GM19035 (cell line): Measurements from ENCODE around the gene PTAR1.

Experiments used
- ATAC-seq: cut with Tn5 transposase; IDR thresholded peaks from one replicate; pipeline ENCODE4 v1.9.1; 2021; ENCODE audit not compliant: unreplicated experiment

PTAR1 gene

GRCh38 chr9:69753830-69754229 lies 6.0 kb downstream of the PTAR1 start:
- ATAC-seq = no peak

GRCh38 chr9:69750085-69750484 lies 9.7 kb downstream of the PTAR1 start:
- ATAC-seq = no peak

- ATAC-seq = no peak
These were observed 11.5 kb downstream of the PTAR1 start for GRCh38 chr9:69748304-69748703.

DNA sequence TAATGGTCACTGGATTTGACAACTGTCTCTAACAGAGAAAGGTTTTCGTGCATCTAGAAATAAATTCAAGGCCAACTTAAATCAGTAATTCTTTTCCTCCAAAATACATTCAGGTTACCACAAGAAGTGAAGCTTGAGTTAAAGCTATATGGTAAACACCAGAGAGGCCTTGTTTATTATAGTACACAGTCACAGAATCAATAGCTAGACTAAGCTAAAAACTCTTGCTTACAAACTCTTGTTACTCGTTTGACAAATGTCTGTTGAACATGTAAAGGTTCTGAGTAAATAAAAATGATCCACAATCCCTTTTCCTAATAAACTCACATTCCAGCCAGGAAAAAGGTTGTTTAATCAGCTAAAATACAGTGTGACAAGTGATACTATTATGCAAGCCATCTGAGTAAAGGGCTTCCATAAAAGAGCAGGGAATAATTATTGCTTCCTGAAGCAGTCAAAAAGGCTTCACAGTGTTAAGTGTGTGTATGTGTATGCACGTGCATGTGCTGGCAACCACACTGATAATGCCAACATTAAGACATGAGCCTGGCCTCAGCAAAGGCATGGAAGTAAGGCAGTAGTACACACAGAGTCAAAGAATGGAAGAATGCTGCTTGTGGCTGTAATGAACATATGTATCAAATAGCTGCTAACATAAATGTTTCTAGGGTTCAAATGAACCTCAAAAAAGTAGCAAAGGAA lies 12.8 kb downstream of the PTAR1 start:
- ATAC-seq = no peak

DNA sequence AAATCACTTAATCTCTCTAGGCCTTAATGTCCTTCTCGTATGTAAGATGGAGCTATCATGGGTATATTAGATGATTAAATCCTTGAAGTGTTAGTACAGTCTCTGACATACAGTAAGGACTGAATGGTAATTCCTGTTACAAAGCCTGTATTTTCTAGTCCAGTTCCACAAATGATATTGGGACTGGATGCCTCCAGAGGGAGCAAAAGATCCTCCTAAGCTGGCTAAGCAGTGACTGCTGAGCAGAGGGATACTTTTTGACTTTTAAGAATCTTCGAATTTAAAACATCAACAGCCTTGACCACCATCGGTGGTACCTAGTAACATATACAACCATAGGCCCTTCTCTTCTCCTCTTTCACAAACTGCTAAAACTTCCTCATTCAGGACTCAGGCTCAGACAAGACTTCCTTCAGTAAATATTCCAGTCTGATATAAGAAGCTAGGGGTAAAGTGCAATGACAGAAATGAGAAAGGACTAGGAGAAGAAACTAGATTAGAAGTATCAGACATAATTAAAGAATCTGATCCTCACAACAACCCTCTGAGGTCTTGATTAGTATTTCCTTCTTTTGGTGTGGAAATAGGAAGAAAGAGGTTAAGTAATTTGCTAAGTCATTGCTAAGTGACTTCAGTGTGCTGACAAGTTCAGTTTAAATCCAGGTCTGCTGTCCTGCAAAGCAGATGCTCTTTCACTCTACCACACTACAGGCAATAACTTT lies 13.9 kb downstream of the PTAR1 start:
- no peak for ATAC-seq

- ATAC-seq = no peak
These were observed 15.0 kb downstream of the PTAR1 start for GRCh38 chr9:69744688-69745380.

GRCh38 chr9:69743930-69744329 lies 15.9 kb downstream of the PTAR1 start:
- ATAC-seq = no peak

DNA sequence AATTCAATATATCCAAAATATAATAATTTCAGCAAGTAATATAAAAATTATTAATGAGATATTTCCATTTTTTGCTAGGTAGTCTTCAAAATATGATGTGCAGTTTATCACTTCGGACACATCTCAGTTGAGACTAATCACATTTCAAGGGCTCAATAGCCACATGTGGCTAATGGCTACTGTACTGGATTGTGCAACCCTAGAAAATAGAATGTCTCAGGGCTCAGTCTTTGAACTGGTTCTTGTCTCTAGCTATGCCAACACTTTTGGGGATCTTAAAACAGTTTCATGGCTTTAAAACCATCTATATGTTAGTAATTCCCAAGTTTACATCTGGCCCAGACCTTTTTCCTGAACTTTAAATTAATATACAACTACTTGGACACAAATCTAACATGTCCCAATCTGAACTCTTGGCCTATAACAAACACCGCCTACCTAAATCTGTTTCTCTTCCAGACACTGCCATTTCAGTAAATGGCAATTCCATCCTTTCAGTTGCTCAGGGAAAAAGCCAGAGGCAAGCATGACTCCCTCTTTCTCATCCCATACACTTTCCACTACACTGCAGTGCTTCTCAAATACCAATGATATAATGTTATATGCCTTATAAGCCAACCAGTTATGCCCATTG lies 18.8 kb downstream of the PTAR1 start:
- no peak for ATAC-seq

GRCh38 chr9:69731348-69731747 lies 28.5 kb downstream of the PTAR1 start:
- no peak for ATAC-seq

DNA sequence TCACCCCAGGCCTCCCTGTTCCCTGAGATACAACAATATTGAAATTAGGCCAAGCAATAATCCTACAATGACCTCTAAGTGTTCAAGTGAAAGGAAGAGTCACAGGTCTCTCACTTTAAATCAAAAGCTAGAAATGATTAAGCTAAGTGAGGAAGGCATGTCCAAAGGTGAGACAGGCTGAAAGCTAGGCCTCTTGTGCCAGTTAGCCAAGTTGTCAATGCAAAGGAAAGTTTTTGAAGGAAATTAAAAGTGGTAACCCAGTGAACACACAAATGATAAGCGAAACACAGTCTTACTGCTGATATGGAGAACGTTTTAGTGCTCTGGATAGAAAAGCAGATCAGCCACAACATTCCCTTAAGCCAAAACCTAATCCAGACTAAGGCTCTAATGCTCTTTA lies 39.8 kb downstream of the PTAR1 start:
- no peak for ATAC-seq

DNA sequence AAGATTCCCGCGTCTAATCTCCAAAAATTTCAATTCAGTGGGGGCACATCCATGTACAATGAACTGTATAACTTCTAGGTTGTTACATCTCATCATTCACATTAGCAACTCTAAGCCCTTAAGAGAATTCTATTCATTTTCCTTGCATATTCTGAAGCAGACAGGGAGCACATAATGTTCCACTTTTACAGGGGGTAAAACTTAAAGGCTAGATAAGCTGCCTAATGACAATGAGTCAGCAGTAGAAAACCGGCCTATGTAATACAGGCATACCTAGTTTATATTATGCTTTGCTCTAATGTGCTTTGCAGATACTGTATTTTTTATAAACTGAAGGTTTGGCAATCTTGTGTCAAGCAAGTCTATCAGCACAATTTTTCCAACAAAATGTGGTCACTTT lies 40.4 kb downstream of the PTAR1 start:
- no peak for ATAC-seq

- no peak for ATAC-seq
These were observed 41.6 kb downstream of the PTAR1 start for GRCh38 chr9:69718218-69718617.

GRCh38 chr9:69715825-69716224 lies 44.0 kb downstream of the PTAR1 start:
- no peak for ATAC-seq

GRCh38 chr9:69715096-69715495 lies 44.7 kb downstream of the PTAR1 start:
- no peak for ATAC-seq

- no peak for ATAC-seq
These were observed 62.3 kb downstream of the PTAR1 start for GRCh38 chr9:69697475-69697874.

GRCh38 chr9:69696802-69697201 lies 63.0 kb downstream of the PTAR1 start:
- ATAC-seq = no peak

DNA sequence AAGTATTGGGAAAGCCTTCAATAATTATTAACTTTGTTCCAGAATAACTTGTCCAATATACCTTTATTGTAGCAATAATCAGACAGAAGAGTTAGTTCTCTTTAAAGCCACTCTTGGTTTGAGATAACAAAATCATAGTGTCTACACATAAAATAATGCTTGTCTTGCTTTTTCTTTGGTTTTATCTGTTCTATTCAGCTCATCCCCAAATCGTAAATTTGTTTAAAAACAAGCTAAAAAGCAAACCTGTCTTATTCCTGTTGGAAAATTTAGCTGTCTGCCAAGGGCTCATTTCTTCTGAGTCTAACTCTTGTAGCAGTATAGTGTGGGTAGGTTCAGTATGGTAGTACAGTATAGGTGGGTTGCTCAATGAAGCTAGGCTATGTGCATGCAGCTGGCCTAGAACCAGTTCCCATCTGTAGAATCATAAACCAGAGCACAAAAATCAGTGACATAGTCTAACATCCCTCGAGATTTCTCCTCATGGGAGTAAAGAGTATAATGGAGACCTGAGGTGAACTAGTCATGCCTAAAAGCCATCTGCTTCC lies 69.7 kb downstream of the PTAR1 start:
- ATAC-seq = no peak

DNA sequence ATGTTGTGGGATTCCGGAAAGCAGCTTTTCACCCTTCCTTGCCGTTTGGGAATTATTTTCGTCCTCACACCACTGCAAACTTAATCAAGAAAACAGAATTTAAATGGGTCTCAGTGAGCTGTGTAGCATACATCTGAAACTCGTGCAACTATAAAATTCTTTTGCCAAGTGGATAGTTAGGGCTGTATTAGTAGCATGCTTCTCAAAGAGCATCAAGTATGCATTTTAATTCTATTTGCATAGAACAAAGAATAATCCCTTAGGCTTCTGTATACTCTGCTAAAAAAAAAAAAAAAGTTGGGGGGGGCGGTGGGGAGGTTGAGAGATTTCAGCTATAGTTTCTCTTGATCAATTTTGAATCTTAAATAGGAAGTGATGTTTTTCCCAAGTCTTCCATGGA lies 75.9 kb downstream of the PTAR1 start:
- ATAC-seq = no peak

- ATAC-seq = no peak
These were observed 80.8 kb downstream of the PTAR1 start for GRCh38 chr9:69678843-69679538.

DNA sequence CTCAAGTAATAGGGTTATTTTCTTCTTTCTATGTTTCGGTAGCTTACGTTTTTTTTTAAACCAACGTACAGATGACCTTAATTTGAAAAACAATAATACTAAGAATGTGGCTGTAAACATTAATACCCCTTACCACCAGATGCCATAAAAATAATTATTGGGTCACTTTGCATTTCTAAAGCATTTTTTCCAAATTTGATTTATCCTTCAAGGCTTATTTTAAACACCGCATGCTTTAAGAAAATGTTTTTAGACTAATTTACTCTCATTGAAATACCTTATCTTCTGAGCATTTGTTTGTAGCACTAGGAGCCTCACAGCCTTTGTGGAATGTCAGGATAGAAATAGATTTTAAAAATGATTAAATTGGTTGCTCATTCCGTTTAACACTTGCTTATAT lies 81.9 kb downstream of the PTAR1 start:
- no peak for ATAC-seq

GRCh38 chr9:69675563-69675962 lies 84.2 kb downstream of the PTAR1 start:
- ATAC-seq = no peak
